H1 (cell line): Measurements from ENCODE around the gene ZPR1. TPM values are rescaled to one million over a fixed set of nuclear protein-coding genes. Genes with fewer than 3 reads are reported as not detected.

Experiments used
- CTCF ChIA-PET: fragments of 300-600 bp; sonication (Branson Sonifier 250); formaldehyde crosslinking; loops from one replicate; lab custom pipeline; 2021; ENCODE audit not compliant: partially characterized antibody; lab: Charles Lee
- POLR2A ChIA-PET: fragments of 300-600 bp; sonication (Branson Sonifier 250); formaldehyde crosslinking; loops from one replicate; lab custom pipeline; 2021; ENCODE audit warnings: inconsistent platforms; ENCODE audit not compliant: partially characterized antibody; lab: Charles Lee
- DNase-seq, 2 experiments: peaks; one replicate each; pipeline versions ENCODE4 v3.0.0 to v3.0.0-alpha.2; 2010 to 2022; ENCODE audit warnings: low spot score in 2 of 2, low read depth in 1 of 2, mixed read lengths in 1 of 2
- FAIRE-seq: peaks from 2 replicates; lab custom pipeline; 2011; peaks lifted over from hg19 to GRCh38; lab: Jason Lieb, UNC
- H2AFZ ChIP-seq: 2 replicates; pipeline ENCODE4 v1.8.1; 2012; ENCODE audit warnings: low read length, inconsistent platforms
- H2AK5ac ChIP-seq: 2 replicates; pipeline ENCODE4 v1.6.1; 2013; ENCODE audit warnings: low read depth, low read length
- H2BK120ac ChIP-seq: replicated peaks from 2 replicates; pipeline ENCODE3; 2013; ENCODE audit warnings: low read depth, low read length, inconsistent platforms
- H2BK12ac ChIP-seq: 2 replicates; pipeline ENCODE4 v1.6.1; 2013; ENCODE audit warnings: low read depth, low read length
- H2BK15ac ChIP-seq: 2 replicates; pipeline ENCODE4 v1.6.1; 2013; ENCODE audit warnings: low read length
- H2BK20ac ChIP-seq: 2 replicates; pipeline ENCODE4 v1.6.1; 2013; ENCODE audit warnings: low read length
- H2BK5ac ChIP-seq: 2 replicates; pipeline ENCODE4 v1.6.1; 2013; ENCODE audit warnings: low read depth, low read length
- H3K14ac ChIP-seq: 2 replicates; pipeline ENCODE4 v1.6.1; 2013; ENCODE audit warnings: inconsistent platforms; ENCODE audit not compliant: insufficient read length
- H3K18ac ChIP-seq: 2 replicates; pipeline ENCODE4 v1.6.1; 2013; ENCODE audit warnings: low read length; ENCODE audit errors: extremely low read depth
- H3K23ac ChIP-seq: 2 replicates; pipeline ENCODE4 v1.6.1; 2013; ENCODE audit warnings: inconsistent platforms; ENCODE audit not compliant: insufficient read length
- H3K23me2 ChIP-seq: 2 replicates; pipeline ENCODE4 v1.6.1; 2013; ENCODE audit warnings: low read depth, low read length
- H3K27ac ChIP-seq: 2 replicates; pipeline ENCODE4 v1.6.1; 2011; ENCODE audit warnings: low read depth, low read length, inconsistent platforms
- H3K27me3 ChIP-seq, 4 experiments: replicated peaks in 1 of 4; 1 replicate in 1 of 4; 2 replicates in 3 of 4; pipeline versions ENCODE4 v1.6.1 to v1.8.1; 2011 to 2013; ENCODE audit warnings: low read length in 3 of 4, mild to moderate bottlenecking in 3 of 4, inconsistent platforms in 2 of 4, mixed read lengths in 2 of 4, moderate library complexity in 1 of 4; ENCODE audit not compliant: control insufficient read depth in 3 of 4, insufficient read depth in 3 of 4; ENCODE audit errors: extremely low read depth in 1 of 4
- H3K36me3 ChIP-seq, 4 experiments: 2 replicates each; pipeline versions ENCODE4 v1.6.1 to v1.8.1; 2011 to 2013; ENCODE audit warnings: mild to moderate bottlenecking in 4 of 4, low read length in 3 of 4, moderate library complexity in 2 of 4, control low read depth in 1 of 4, inconsistent platforms in 1 of 4; ENCODE audit not compliant: insufficient read depth in 4 of 4, control insufficient read depth in 2 of 4
- H3K4ac ChIP-seq: replicated peaks from 2 replicates; pipeline ENCODE3; 2013; ENCODE audit warnings: low read length, low read depth, mixed read lengths, inconsistent platforms; ENCODE audit not compliant: insufficient read length
- H3K4me1 ChIP-seq, 4 experiments: replicated peaks in 1 of 4; 1 replicate in 1 of 4; 2 replicates in 3 of 4; pipeline versions ENCODE4 v1.6.1 to v1.8.1; 2011 to 2013; ENCODE audit warnings: low read length in 3 of 4, inconsistent platforms in 2 of 4, mixed read lengths in 1 of 4; ENCODE audit not compliant: insufficient read depth in 4 of 4, control insufficient read depth in 3 of 4
- H3K4me2 ChIP-seq, 2 experiments: 2 replicates each; pipeline versions ENCODE4 v1.6.1 to v1.8.1; 2011 to 2013; ENCODE audit warnings: low read depth in 2 of 2, low read length in 2 of 2, control low read depth in 1 of 2, inconsistent platforms in 1 of 2, mild to moderate bottlenecking in 1 of 2; ENCODE audit not compliant: insufficient read depth in 1 of 2
- H3K4me3 ChIP-seq, 4 experiments: fragments of 200-600, 300-600 bp in 1 of 4; sonication (generic), shearing (Covaris generic), sonication (Bioruptor Twin) in 1 of 4; 2 replicates each; pipeline versions ENCODE4 v1.5.1 to v1.8.1; 2011 to 2016; ENCODE audit warnings: low read length in 4 of 4, low read depth in 3 of 4, control low read depth in 2 of 4, inconsistent platforms in 2 of 4, mild to moderate bottlenecking in 2 of 4, mixed read lengths in 1 of 4, moderate library complexity in 1 of 4; ENCODE audit not compliant: insufficient read depth in 2 of 4; ENCODE audit errors: extremely low read depth in 1 of 4
- H3K56ac ChIP-seq: replicated peaks from 2 replicates; pipeline ENCODE3; 2013; ENCODE audit warnings: low read depth, mild to moderate bottlenecking, mixed read lengths, low read length, inconsistent platforms; ENCODE audit not compliant: insufficient read length
- H3K79me1 ChIP-seq: 2 replicates; pipeline ENCODE4 v1.6.1; 2013; ENCODE audit warnings: low read depth, low read length, control low read depth
- H3K79me2 ChIP-seq, 2 experiments: 2 replicates each; pipeline versions ENCODE4 v1.6.1 to v1.8.1; 2012 to 2013; ENCODE audit warnings: low read length in 2 of 2, mild to moderate bottlenecking in 2 of 2, inconsistent platforms in 1 of 2; ENCODE audit not compliant: insufficient read depth in 2 of 2, control insufficient read depth in 1 of 2
- H3K9ac ChIP-seq, 4 experiments: replicated peaks in 1 of 4; 1 replicate in 1 of 4; 2 replicates in 3 of 4; pipeline versions ENCODE4 v1.6.1 to v1.8.1; 2011 to 2013; ENCODE audit warnings: low read depth in 3 of 4, low read length in 3 of 4, control low read depth in 2 of 4, mild to moderate bottlenecking in 2 of 4, moderate library complexity in 2 of 4, inconsistent platforms in 1 of 4; ENCODE audit errors: extremely low read depth in 1 of 4
- H3K9me3 ChIP-seq, 2 experiments: 2 replicates each; pipeline versions ENCODE4 v1.6.1 to v1.8.1; 2012 to 2013; ENCODE audit warnings: mild to moderate bottlenecking in 2 of 2, moderate library complexity in 2 of 2, control low read depth in 1 of 2, inconsistent platforms in 1 of 2, low read depth in 1 of 2, low read length in 1 of 2, mixed read lengths in 1 of 2; ENCODE audit not compliant: insufficient read depth in 2 of 2
- H4K20me1 ChIP-seq, 2 experiments: replicated peaks in 1 of 2; 2 replicates each; pipeline versions ENCODE3 to v1.8.1; 2011 to 2013; ENCODE audit warnings: inconsistent platforms in 2 of 2, low read length in 2 of 2, mild to moderate bottlenecking in 1 of 2; ENCODE audit not compliant: insufficient read depth in 2 of 2, control insufficient read depth in 1 of 2
- H4K5ac ChIP-seq: 2 replicates; pipeline ENCODE4 v1.6.1; 2013; ENCODE audit warnings: low read length, low read depth, mixed read lengths, inconsistent platforms; ENCODE audit not compliant: insufficient read length
- H4K8ac ChIP-seq: 2 replicates; pipeline ENCODE4 v1.8.0; 2013; ENCODE audit warnings: mild to moderate bottlenecking, moderate library complexity, low read length, inconsistent platforms; ENCODE audit not compliant: insufficient read depth; ENCODE audit errors: extremely low read depth
- H4K91ac ChIP-seq: replicated peaks from 2 replicates; pipeline ENCODE3; 2013; ENCODE audit warnings: low read length, mixed read lengths, inconsistent platforms; ENCODE audit not compliant: insufficient read length
- ATF3 ChIP-seq: IDR thresholded peaks from 2 replicates; pipeline ENCODE4 v1.6.1; 2011; ENCODE audit warnings: low read depth, mild to moderate bottlenecking, low read length; ENCODE audit not compliant: insufficient read depth
- CREB1 ChIP-seq: IDR thresholded peaks from 2 replicates; pipeline ENCODE4 v1.6.1; 2012; ENCODE audit warnings: inconsistent platforms
- EP300 ChIP-seq, 2 experiments: IDR thresholded peaks; 1 replicate in 1 of 2; 2 replicates in 1 of 2; pipeline ENCODE4 v1.6.1; 2011 to 2012; ENCODE audit warnings: low read depth in 2 of 2, low read length in 2 of 2, mild to moderate bottlenecking in 2 of 2, borderline replicate concordance in 1 of 2, inconsistent platforms in 1 of 2, moderate library complexity in 1 of 2
- EZH2 ChIP-seq: fragments of 200-600 bp; sonication (generic); IDR thresholded peaks from 2 replicates; pipeline ENCODE4 v1.7.1; 2012; ENCODE audit warnings: low read depth, mild to moderate bottlenecking, moderate library complexity, low read length, inconsistent platforms; ENCODE audit not compliant: severe bottlenecking
- GABPA ChIP-seq: IDR thresholded peaks from 2 replicates; pipeline ENCODE4 v1.6.1; 2011; ENCODE audit warnings: mild to moderate bottlenecking, low read length, moderate library complexity, borderline replicate concordance; ENCODE audit not compliant: insufficient read depth
- POLR2A ChIP-seq, 2 experiments: IDR thresholded peaks; 1 replicate in 1 of 2; 2 replicates in 1 of 2; pipeline ENCODE4 v1.6.1; 2011; ENCODE audit warnings: low read depth in 2 of 2, low read length in 2 of 2, mild to moderate bottlenecking in 2 of 2; ENCODE audit errors: control extremely low read depth in 1 of 2
- RAD21 ChIP-seq, 2 experiments: IDR thresholded peaks in 1 of 2; conservative IDR thresholded peaks in 1 of 2; 2 replicates each; pipeline ENCODE4 v1.6.1; 2011; ENCODE audit warnings: low read depth in 2 of 2, low read length in 2 of 2, improper control_type of control experiment in 1 of 2, inconsistent platforms in 1 of 2, mild to moderate bottlenecking in 1 of 2, moderate library complexity in 1 of 2
- RFX5 ChIP-seq: IDR thresholded peaks from 2 replicates; pipeline ENCODE4 v1.6.1; 2011; ENCODE audit warnings: low read depth, low read length, improper control_type of control experiment, borderline replicate concordance
- SAP30 ChIP-seq: fragments of 300-600 bp; sonication (generic); IDR thresholded peaks from 2 replicates; pipeline ENCODE4 v1.7.1; 2012; ENCODE audit warnings: low read length, moderate library complexity, mild to moderate bottlenecking, inconsistent platforms; ENCODE audit not compliant: insufficient read depth, insufficient replicate concordance
- SP1 ChIP-seq: IDR thresholded peaks from 2 replicates; pipeline ENCODE4 v1.6.1; 2011; ENCODE audit warnings: low read depth, low read length
- SP2 ChIP-seq: IDR thresholded peaks from 2 replicates; pipeline ENCODE4 v1.6.1; 2012; ENCODE audit warnings: mild to moderate bottlenecking, low read length, inconsistent platforms
- SP4 ChIP-seq: IDR thresholded peaks from 2 replicates; pipeline ENCODE4 v1.6.1; 2012; ENCODE audit warnings: low read length, inconsistent platforms
- TBP ChIP-seq: IDR thresholded peaks from 2 replicates; pipeline ENCODE4 v1.6.1; 2011; ENCODE audit warnings: low read depth, low read length, improper control_type of control experiment
- ZNF274 ChIP-seq: IDR thresholded peaks from 2 replicates; pipeline ENCODE4 v1.7.0; 2012; ENCODE audit warnings: low read length, borderline replicate concordance; ENCODE audit errors: extremely low read depth
- WGBS, 2 experiments: shearing (Covaris generic) in 1 of 2; methylation state at CpG; one replicate each; pipeline versions ENCODE4 v1.1.6 to v1.1.7; 2013 to 2015; ENCODE audit warnings: low lambda C conversion rate in 2 of 2, mixed read lengths in 2 of 2, inconsistent platforms in 1 of 2, low coverage in 1 of 2, missing lambda C conversion rate in 1 of 2; ENCODE audit not compliant: insufficient replicate concordance in 2 of 2, insufficient coverage in 1 of 2, insufficient read length in 1 of 2; ENCODE audit errors: extremely low coverage in 1 of 2, missing lambda C conversion rate in 1 of 2; 5-methylcytosine and 5-hydroxymethylcytosine counted together
- polyA plus RNA-seq, 7 experiments: library from polyadenylated mRNA; depleted of rRNA in 3 of 7; stranded (reverse) in 5 of 7; unstranded in 2 of 7; fragments of >200 nt in 5 of 7; fragments of 200-250 nt in 2 of 7; gene quantifications; 1 replicate in 5 of 7; 2 replicates in 1 of 7; 4 replicates in 1 of 7; pipeline versions ENCODE4 v1.2.1 to v1.2.3, GENCODE V29; 2011 to 2013; ENCODE audit warnings: missing spikeins in 2 of 7, mixed read lengths in 2 of 7
- total RNA-seq: library from RNA; stranded (reverse); fragmentation: NEBNext Ultra II Directional; extraction: Animal tissue kit (Norgen Biotek cat#: 25700); gene quantifications from 2 replicates; pipeline ENCODE4 v1.2.1, GENCODE V29; 2021

Gene ZPR1
- total and polyA plus RNA-seq, 2 of the 8 experiments (the other 6 are each of a cell fraction or from before 2014, with no cell fraction given) = 36.7 to 70.5 TPM

GRCh38 chr11:116727990-116728389 lies 59.8 kb downstream of the ZPR1 start:
- H2AFZ ChIP-seq = no peak overlapping the region
- no peaks in the 10 kb centered on the region for H3K79me1 ChIP-seq
- H3K4ac ChIP-seq = no peak overlapping the region
- H2BK12ac ChIP-seq = no peak overlapping the region
- no peaks in the 10 kb centered on the region for H3K27me3 ChIP-seq
- no peak overlapping the region for H4K91ac ChIP-seq
- FAIRE-seq (no peak), DNase-seq (no peak)
- H2BK5ac ChIP-seq = no peak overlapping the region
- H3K4me1 ChIP-seq = peaks cover 6 to 28% (median 18%) of the 10 kb centered on the region in 4 experiments
- no peak overlapping the region for H3K14ac ChIP-seq
- no peaks in the 10 kb centered on the region for H3K79me2 ChIP-seq
- H4K8ac ChIP-seq = no peak overlapping the region
- no peak overlapping the region for H2AK5ac ChIP-seq
- no peak overlapping the region for H3K4me3 ChIP-seq
- H3K9me3 ChIP-seq = no peaks in the 10 kb centered on the region
- H3K18ac ChIP-seq = no peak overlapping the region
- ChIA-PET POLR2A (interaction anchor here (0.9 to 1.3 kb wide), 2 partner anchors 9 to 20 kb away, joined by 3 to 5 read pairs; no protein-coding TSS in a partner anchor), CTCF (interaction anchor here (0.6 to 11.9 kb wide), 4 partner anchors 14 to 82 kb away, joined by 3 to 334 read pairs (median 3); no protein-coding TSS in a partner anchor)
- H3K36me3 ChIP-seq = no peaks in the 10 kb centered on the region
- no peaks in the 10 kb centered on the region for H4K20me1 ChIP-seq
- H3K9ac ChIP-seq = no peak overlapping the region
- H2BK120ac ChIP-seq = no peak overlapping the region
- H3K23me2 ChIP-seq = no peaks in the 10 kb centered on the region
- H3K23ac ChIP-seq = no peak overlapping the region
- 89% methylated on average over 6 of the region's 6 CpGs; no CpG with 5 or more reads in 1 of the 2 experiments for WGBS, 2 experiments
- H3K4me2 ChIP-seq = no peak overlapping the region
- H2BK15ac ChIP-seq = no peak overlapping the region
- H4K5ac ChIP-seq = no peak overlapping the region
- H3K56ac ChIP-seq = no peak overlapping the region
- H2BK20ac ChIP-seq = no peak overlapping the region
- H3K27ac ChIP-seq = no peak overlapping the region
- TF ChIP-seq EP300 (IDR thresholded peaks at IDR 0.05; ENCODE audit: borderline replicate concordance in 1 of 2, low read depth in 2 of 2, low read length in 2 of 2) (no peak), EZH2 (no peak), RAD21 (IDR thresholded peaks at IDR 0.05 in 1 of 2, conservative IDR thresholded peaks at IDR 0.05 in 1 of 2; ENCODE audit: low read depth in 2 of 2, low read length in 2 of 2) (no peak), POLR2A (IDR thresholded peaks at IDR 0.05; ENCODE audit: control extremely low read depth in 1 of 2, low read depth in 2 of 2, low read length in 2 of 2) (no peak), SP2 (no peak), ZNF274 (no peak), ATF3 (no peak), GABPA (no peak), TBP (no peak), RFX5 (no peak), SP4 (no peak), CREB1 (no peak), SP1 (no peak), SAP30 (no peak)
